Bronchial epithelial cell (primary cell): ENCODE results near the gene PDHB. TPM values are rescaled to one million over a fixed set of nuclear protein-coding genes. Genes with fewer than 3 reads are reported as not detected.

Experiments
- DNase-seq: peaks from one replicate; pipeline ENCODE4 v3.0.0-alpha.2; 2010; ENCODE audit warnings: low read depth
- FAIRE-seq: peaks from 2 replicates; lab custom pipeline; 2011; peaks lifted over from hg19 to GRCh38; lab: Jason Lieb, UNC
- H3K27me3 ChIP-seq: 2 replicates; pipeline ENCODE4 v1.5.1; 2011; ENCODE audit warnings: low read length; ENCODE audit not compliant: control insufficient read depth, insufficient read depth
- H3K36me3 ChIP-seq: 2 replicates; pipeline ENCODE4 v1.5.1; 2011; ENCODE audit warnings: low read length; ENCODE audit not compliant: control insufficient read depth, insufficient read depth
- H3K4me3 ChIP-seq: 2 replicates; pipeline ENCODE4 v1.5.1; 2011; ENCODE audit warnings: mild to moderate bottlenecking, low read depth, low read length, control low read depth
- total RNA-seq: library from RNA; depleted of rRNA; stranded (reverse); fragments of >200 nt; gene quantifications from 2 replicates; pipeline ENCODE4 v1.2.1, GENCODE V29; 2014
- TF ChIP-seq, protein P1 (sequence below): IDR thresholded peaks from 2 replicates; pipeline ENCODE4 v1.5.1; 2011; ENCODE audit warnings: mild to moderate bottlenecking, moderate library complexity, low read length, control low read depth, inconsistent platforms; ENCODE audit not compliant: insufficient read depth, severe bottlenecking

PDHB gene
- total RNA-seq, 1 donor from 2014 or later, result 32.4 TPM

GRCh38 chr3:58416191-58416590 is 17.4 kb downstream of the PDHB start:
- TF ChIP-seq, protein P1, sequence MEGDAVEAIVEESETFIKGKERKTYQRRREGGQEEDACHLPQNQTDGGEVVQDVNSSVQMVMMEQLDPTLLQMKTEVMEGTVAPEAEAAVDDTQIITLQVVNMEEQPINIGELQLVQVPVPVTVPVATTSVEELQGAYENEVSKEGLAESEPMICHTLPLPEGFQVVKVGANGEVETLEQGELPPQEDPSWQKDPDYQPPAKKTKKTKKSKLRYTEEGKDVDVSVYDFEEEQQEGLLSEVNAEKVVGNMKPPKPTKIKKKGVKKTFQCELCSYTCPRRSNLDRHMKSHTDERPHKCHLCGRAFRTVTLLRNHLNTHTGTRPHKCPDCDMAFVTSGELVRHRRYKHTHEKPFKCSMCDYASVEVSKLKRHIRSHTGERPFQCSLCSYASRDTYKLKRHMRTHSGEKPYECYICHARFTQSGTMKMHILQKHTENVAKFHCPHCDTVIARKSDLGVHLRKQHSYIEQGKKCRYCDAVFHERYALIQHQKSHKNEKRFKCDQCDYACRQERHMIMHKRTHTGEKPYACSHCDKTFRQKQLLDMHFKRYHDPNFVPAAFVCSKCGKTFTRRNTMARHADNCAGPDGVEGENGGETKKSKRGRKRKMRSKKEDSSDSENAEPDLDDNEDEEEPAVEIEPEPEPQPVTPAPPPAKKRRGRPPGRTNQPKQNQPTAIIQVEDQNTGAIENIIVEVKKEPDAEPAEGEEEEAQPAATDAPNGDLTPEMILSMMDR, result no peak
- FAIRE-seq (no peak), DNase-seq (peak; percentile 15)
- Histone ChIP-seq H3K36me3 (peaks cover 2% of the 10 kb centered on the region), H3K4me3 (no peak overlapping the region), H3K27me3 (no peaks in the 10 kb centered on the region)

GRCh38 chr3:58414538-58415197 is 19.0 kb downstream of the PDHB start:
- Histone ChIP-seq H3K27me3 (no peaks in the 10 kb centered on the region), H3K36me3 (peaks cover 7% of the 10 kb centered on the region), H3K4me3 (no peak overlapping the region)
- no peak for FAIRE-seq
- TF ChIP-seq, protein P1, result peak; percentile 60
- peak; percentile 64 for DNase-seq

DNA sequence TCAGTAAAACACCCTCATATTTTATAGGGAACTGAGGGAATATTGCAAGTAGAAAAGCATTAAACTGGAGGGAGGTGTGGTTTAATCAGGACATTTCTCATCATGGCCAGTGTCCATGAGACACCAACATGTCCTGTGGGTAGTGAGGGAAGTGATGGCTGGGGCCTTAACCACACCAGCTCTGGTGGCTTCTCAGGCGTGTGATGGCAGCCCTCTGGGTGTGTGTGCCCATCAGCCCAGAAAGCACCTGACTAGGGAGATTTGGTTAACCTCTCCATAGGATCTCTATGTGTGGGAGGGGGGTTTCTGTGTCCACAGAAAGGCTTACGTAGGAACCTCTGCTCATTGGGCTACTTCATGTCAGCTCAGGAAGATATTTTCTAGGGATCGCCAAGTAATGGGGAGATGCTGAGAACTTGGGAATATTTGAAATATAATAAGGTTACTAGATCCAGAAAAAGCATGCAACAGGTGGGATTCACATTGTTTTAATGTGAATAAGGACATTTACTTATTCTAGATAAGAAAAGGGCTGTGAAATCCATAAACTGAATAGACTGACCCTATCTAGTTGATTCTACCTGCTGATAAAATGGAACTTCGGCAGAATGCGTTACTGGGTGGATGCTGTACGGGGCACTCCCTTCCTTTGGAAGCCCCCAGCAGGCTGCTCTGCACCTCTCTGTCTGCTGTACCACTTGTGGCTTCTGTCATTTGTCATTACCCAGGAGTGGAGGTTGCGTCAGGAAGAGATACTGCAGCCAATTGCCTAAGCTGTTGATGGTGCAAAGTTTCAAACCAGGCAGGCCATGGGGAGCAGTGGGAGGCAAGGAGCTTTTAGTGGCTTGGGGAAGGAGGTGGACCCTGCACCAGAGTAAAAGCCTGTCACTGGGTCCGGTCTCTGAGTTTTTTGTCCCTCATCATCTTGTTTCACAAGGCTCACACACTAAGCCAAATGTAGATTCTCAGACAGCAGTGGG is 21.5 kb downstream of the PDHB start:
- DNase-seq, result no peak
- no peaks in the 10 kb centered on the region for H3K27me3 ChIP-seq
- FAIRE-seq, result no peak
- TF ChIP-seq, protein P1, result no peak
- H3K4me3 ChIP-seq, result no peak overlapping the region
- peaks cover 10% of the 10 kb centered on the region for H3K36me3 ChIP-seq

DNA sequence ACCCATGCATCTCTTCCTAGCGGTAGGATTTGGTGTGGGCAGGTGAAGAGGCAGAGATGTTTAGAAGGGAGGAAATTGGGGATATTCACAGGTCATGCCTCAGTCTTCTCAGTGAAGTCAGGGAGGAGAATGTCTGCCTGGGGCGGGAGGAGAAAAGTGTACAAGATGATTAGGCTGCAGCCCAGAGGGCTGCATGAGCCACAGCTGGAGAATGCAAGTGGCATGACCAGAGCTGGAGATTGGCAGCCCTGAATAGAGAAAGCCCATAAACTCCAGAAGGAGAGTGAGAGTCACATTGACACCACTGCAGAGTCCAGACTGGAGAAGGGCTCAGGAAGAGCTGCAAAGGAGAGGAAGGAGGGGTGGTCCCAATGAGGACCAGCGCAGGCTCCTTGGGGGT is 22.6 kb downstream of the PDHB start:
- DNase-seq, result peak; percentile 7
- no peak for FAIRE-seq
- TF ChIP-seq, protein P1, result no peak

GRCh38 chr3:58409663-58410062 is 24.0 kb downstream of the PDHB start:
- FAIRE-seq (no peak), DNase-seq (no peak)
- H3K4me3 ChIP-seq, result no peak overlapping the region
- H3K36me3 ChIP-seq, result peaks cover 10% of the 10 kb centered on the region
- H3K27me3 ChIP-seq, result no peaks in the 10 kb centered on the region
- TF ChIP-seq, protein P1, result no peak

More for the DNA sequence above, 22.6 kb downstream of the PDHB start:
- Histone ChIP-seq H3K36me3 (peaks cover 10% of the 10 kb centered on the region), H3K4me3 (no peak overlapping the region), H3K27me3 (no peaks in the 10 kb centered on the region)
